OCI-LY7 (cell line): ENCODE measurements around the gene EFHD2. TPM values are rescaled to one million over a fixed set of nuclear protein-coding genes. Genes with fewer than 3 reads are reported as not detected.

Source experiments
- BruUV-seq: library from RNA; stranded (reverse); fragments of 400-500 nt; replicated peaks from 2 replicates; lab custom pipeline; 2021; lab: Mats Ljungman, UMichigan
- CTCF ChIA-PET: fragments of 300-600 bp; sonication (Branson Sonifier 250); formaldehyde crosslinking; loops from one replicate; lab custom pipeline; 2022; ENCODE audit warnings: antibody characterized with exemption; ENCODE audit not compliant: unreplicated experiment; lab: Charles Lee
- POLR2A ChIA-PET: fragments of 300-600 bp; sonication (Branson Sonifier 250); formaldehyde crosslinking; loops from one replicate; lab custom pipeline; 2022; ENCODE audit warnings: antibody characterized with exemption; lab: Charles Lee
- DNase-seq: peaks from one replicate; pipeline ENCODE4 v3.0.0-alpha.2; 2015; ENCODE audit warnings: low spot score
- H2AFZ ChIP-seq: fragments of 200-600 bp; sonication (generic), shearing (Covaris generic); 2 replicates; pipeline ENCODE4 v1.6.1; 2014; ENCODE audit warnings: mild to moderate bottlenecking, antibody characterized with exemption, low read length, moderate library complexity
- H3K27ac ChIP-seq: fragments of 200-600 bp; sonication (generic); 2 replicates; pipeline ENCODE4 v1.5.1; 2014; ENCODE audit warnings: mixed run types, low read depth, mild to moderate bottlenecking, moderate library complexity, low read length, inconsistent platforms; ENCODE audit not compliant: poor library complexity, severe bottlenecking
- H3K36me3 ChIP-seq: fragments of 200-600 bp; sonication (generic); 2 replicates; pipeline ENCODE4 v1.6.1; 2014; ENCODE audit warnings: mild to moderate bottlenecking, antibody characterized with exemption, low read length, moderate library complexity, mixed read lengths; ENCODE audit not compliant: insufficient read depth
- H3K4me1 ChIP-seq: fragments of 200-600 bp; sonication (generic); 2 replicates; pipeline ENCODE4 v1.5.1; 2014; ENCODE audit warnings: mild to moderate bottlenecking, low read length; ENCODE audit not compliant: insufficient read depth, poor library complexity, severe bottlenecking
- H3K4me2 ChIP-seq: fragments of 200-600 bp; sonication (generic); 2 replicates; pipeline ENCODE4 v1.6.1; 2014; ENCODE audit warnings: mild to moderate bottlenecking, low read length
- H3K4me3 ChIP-seq: fragments of 200-600 bp; sonication (generic); 2 replicates; pipeline ENCODE4 v1.5.1; 2014; ENCODE audit warnings: mild to moderate bottlenecking, low read depth, low read length; ENCODE audit not compliant: poor library complexity, severe bottlenecking
- H3K79me2 ChIP-seq: fragments of 200-600 bp; sonication (generic); 2 replicates; pipeline ENCODE4 v1.6.1; 2016; ENCODE audit warnings: low read depth, mild to moderate bottlenecking, low read length, moderate library complexity, mixed read lengths; ENCODE audit not compliant: insufficient read depth
- H3K9me2 ChIP-seq: fragments of 200-600 bp; sonication (generic); 2 replicates; pipeline ENCODE4 v1.6.1; 2016; ENCODE audit warnings: mild to moderate bottlenecking, low read length, mixed read lengths; ENCODE audit not compliant: insufficient read depth
- H3K9me3 ChIP-seq: fragments of 200-600 bp; sonication (generic); 2 replicates; pipeline ENCODE4 v1.6.1; 2014; ENCODE audit warnings: mild to moderate bottlenecking, mixed run types, low read length, mixed read lengths
- H4K20me1 ChIP-seq: fragments of 200-600 bp; sonication (generic); 2 replicates; pipeline ENCODE4 v1.6.1; 2014; ENCODE audit warnings: mild to moderate bottlenecking, antibody characterized with exemption, low read length, moderate library complexity, mixed read lengths; ENCODE audit not compliant: insufficient read depth
- CTCF ChIP-seq: fragments of 200-600 bp; sonication (generic); conservative IDR thresholded peaks from 2 replicates; pipeline ENCODE4 v1.5.1; 2014; ENCODE audit warnings: mild to moderate bottlenecking, antibody characterized with exemption, low read length, moderate library complexity, mixed read lengths
- EZH2phosphoT487 ChIP-seq: fragments of 200-600 bp; sonication (generic); IDR thresholded peaks from 2 replicates; pipeline ENCODE4 v1.6.1; 2018; ENCODE audit warnings: low read depth, borderline replicate concordance, mild to moderate bottlenecking, mixed run types, antibody characterized with exemption, low read length, moderate library complexity, mixed read lengths
- intact Hi-C: fragments of 100-400 bp; cut with micrococcal nuclease; formaldehyde crosslinking; loops from one replicate; pipeline ENCODE4 v1.10.0; 2022; ENCODE audit not compliant: unreplicated experiment
- total RNA-seq, 2 experiments: library from RNA; depleted of rRNA in 1 of 2; stranded (reverse); fragments of >200 nt in 1 of 2; shearing (Covaris generic) in 1 of 2; gene quantifications; 2 replicates each; pipeline ENCODE4 v1.2.3, GENCODE V29; 2014 to 2022

The EFHD2 gene
- total RNA-seq, 2 experiments from 2014 or later: 27.3 to 42.0 TPM

GRCh38 chr1:15472587-15472986, 62.9 kb downstream of the EFHD2 start:
- H4K20me1 ChIP-seq: no peaks in the 10 kb centered on the region
- H3K4me2 ChIP-seq: no peak overlapping the region
- no peak overlapping the region for H2AFZ ChIP-seq
- no peaks in the 10 kb centered on the region for H3K79me2 ChIP-seq
- no TSS peak for BruUV-seq
- no peak overlapping the region for H3K27ac ChIP-seq
- H3K9me3 ChIP-seq: no peaks in the 10 kb centered on the region
- no peak overlapping the region for H3K4me3 ChIP-seq
- intact Hi-C loops: no loop called here
- TF ChIP-seq EZH2phosphoT487 (no peak), CTCF (no peak)
- CTCF ChIA-PET: no interaction called here
- no peaks in the 10 kb centered on the region for H3K4me1 ChIP-seq
- no peak for DNase-seq
- POLR2A ChIA-PET: no interaction called here
- no peaks in the 10 kb centered on the region for H3K9me2 ChIP-seq
- H3K36me3 ChIP-seq: no peaks in the 10 kb centered on the region

DNA sequence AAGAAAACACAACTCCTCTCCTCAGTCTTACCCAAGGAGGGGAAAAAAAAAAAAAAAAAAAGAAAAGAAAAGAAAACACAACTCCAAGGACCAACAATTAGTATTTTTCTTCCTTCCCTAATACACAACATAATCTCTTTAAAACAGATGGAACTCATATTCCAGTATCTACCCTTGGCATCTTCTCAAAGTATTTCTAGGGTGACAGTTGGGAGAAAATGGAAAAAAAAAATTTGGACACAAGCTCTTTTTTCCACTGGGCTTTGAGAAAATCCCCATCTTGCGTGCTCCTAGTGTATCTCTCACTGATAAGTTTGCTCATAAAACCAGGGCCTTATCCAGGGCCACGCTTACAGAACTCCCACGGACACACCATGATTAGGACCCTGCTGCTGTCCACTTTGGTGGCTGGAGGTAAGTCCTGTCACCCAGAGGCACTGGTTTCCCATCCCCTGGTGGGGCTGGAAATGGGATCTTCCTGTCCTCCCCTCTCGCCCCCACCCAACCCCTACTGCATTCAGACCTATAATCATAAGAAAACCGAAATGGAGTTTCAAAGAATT, 66.1 kb downstream of the EFHD2 start, which contains the start of gene CELA2B:
Gene CELA2B, plus strand, starts transcription at position 353 of the 563 bp plus-strand sequence. Its CDS starts 22 bp downstream, at position 375.
- H2AFZ ChIP-seq: no peak within 1 kb of the TSS
- BruUV-seq: no TSS peak
- TF ChIP-seq CTCF: no peak
- TF ChIP-seq EZH2phosphoT487: no peak
- H3K4me3 ChIP-seq: no peak within 1 kb of the TSS
- intact Hi-C loops: no loop called here
- CTCF ChIA-PET: no interaction called here
- H3K4me2 ChIP-seq: no peak within 1 kb of the TSS
- no peaks in the 10 kb centered on the region for H3K79me2 ChIP-seq
- no peaks in the 10 kb centered on the region for H4K20me1 ChIP-seq
- no peaks in the 10 kb centered on the region for H3K36me3 ChIP-seq
- no peak within 1 kb of the TSS for H3K27ac ChIP-seq
- no peaks in the 10 kb centered on the region for H3K9me2 ChIP-seq
- H3K9me3 ChIP-seq: no peaks in the 10 kb centered on the region
- no peak for DNase-seq
- H3K4me1 ChIP-seq: no peaks in the 10 kb centered on the region
- POLR2A ChIA-PET: no interaction called here

DNA sequence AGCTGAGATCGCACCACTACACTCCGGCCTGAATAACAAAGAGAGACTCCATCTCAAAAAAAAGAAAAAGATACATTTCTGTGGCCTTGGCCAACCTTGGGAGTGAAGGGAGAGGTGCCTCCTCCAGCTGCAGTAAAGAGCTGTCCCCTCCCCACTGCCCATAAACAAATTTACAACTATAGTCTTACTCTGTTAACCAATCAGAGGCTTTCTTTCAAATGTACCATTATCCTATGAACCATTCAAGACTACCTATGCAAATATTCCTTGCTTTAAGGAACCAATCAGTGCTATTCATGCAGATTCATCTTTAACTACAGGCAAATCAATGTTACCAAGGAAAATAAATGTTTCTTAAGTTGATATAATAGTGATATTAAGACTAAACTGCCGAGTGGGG, 67.2 kb downstream of the EFHD2 start:
- no peak for TF ChIP-seq CTCF
- no peak for TF ChIP-seq EZH2phosphoT487
- no peak overlapping the region for H3K27ac ChIP-seq
- H2AFZ ChIP-seq: no peak overlapping the region
- H3K4me1 ChIP-seq: no peaks in the 10 kb centered on the region
- CTCF ChIA-PET: no interaction called here
- H3K4me2 ChIP-seq: no peak overlapping the region
- no peaks in the 10 kb centered on the region for H3K36me3 ChIP-seq
- no peaks in the 10 kb centered on the region for H3K9me3 ChIP-seq
- POLR2A ChIA-PET: no interaction called here
- H4K20me1 ChIP-seq: no peaks in the 10 kb centered on the region
- no peaks in the 10 kb centered on the region for H3K79me2 ChIP-seq
- no peaks in the 10 kb centered on the region for H3K9me2 ChIP-seq
- intact Hi-C loops: no loop called here
- DNase-seq: no peak
- BruUV-seq: no TSS peak
- no peak overlapping the region for H3K4me3 ChIP-seq
